Activated T-cell treated with anti-CD3 and anti-CD28 coated beads, Interleukin-2, amount 50 U/mL, for 24 hours (primary cell): ENCODE measurements around the gene SH2B2.

Experiments used
- DNase-seq: peaks from one replicate; pipeline ENCODE4 v3.0.0-alpha.2; 2020
- H3K27ac Mint-ChIP-seq: 2 replicates; pipeline ENCODE4 v1.8.0; 2020; ENCODE audit warnings: mild to moderate bottlenecking, mixed read lengths
- H3K27me3 Mint-ChIP-seq: 2 replicates; pipeline ENCODE4 v1.8.0; 2020; ENCODE audit warnings: mixed read lengths
- H3K36me3 Mint-ChIP-seq: 2 replicates; pipeline ENCODE4 v1.8.0; 2020; ENCODE audit warnings: low read depth, mixed read lengths
- H3K4me1 Mint-ChIP-seq: 2 replicates; pipeline ENCODE4 v1.8.0; 2020; ENCODE audit warnings: low read depth, mixed read lengths
- H3K4me3 Mint-ChIP-seq: 2 replicates; pipeline ENCODE4 v1.8.0; 2020; ENCODE audit warnings: mild to moderate bottlenecking, moderate library complexity, mixed read lengths
- H3K9me3 Mint-ChIP-seq: 2 replicates; pipeline ENCODE4 v1.8.0; 2020; ENCODE audit warnings: mixed read lengths

Gene SH2B2

DNA sequence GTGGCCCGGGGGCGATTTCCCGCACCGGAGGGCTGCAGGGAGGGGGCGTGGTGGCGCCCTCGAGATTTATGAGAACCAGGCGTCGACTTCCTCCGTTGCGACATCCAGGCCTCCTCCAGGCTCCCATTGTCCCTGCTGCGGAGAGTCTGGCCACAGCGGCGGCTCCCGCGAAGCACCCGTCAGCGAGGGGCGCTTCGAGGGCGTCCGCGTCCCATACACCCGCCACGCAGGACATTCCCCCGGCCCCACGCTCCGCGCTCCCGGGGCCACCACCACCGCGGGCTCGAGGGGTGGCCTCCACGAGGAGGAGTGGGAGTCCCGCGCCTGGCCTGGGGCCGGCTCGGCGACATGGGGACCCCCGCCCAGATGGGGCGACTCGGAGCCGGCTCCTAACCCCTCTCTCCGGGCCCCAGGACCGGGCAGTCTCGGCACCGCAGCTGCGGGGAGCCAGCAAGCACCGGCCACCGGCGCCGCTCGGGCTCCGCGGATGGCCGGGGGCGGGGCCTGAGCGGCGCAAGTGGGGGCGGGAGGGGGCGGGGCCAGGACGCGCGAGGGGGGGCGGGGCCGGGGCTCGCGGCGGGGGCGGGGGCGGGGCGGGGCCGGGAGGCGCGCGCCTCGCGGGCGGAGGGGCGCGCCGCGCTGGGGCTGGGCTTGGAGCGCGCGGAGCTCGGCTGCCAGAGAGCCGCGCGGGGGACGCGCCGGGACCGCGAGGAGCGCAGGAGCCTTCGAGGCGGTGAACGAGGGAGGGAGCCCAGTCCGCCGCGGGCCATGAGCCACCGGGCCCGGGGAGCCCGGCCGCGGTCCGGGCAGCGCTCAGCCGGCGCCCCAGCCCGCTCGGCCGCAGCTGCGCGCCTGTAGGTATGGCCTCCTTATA lies at the start of gene SH2B2:
Gene SH2B2 (plus strand): TSS at position 632 of the 874 bp plus-strand sequence. CDS start 13,683 bp downstream, outside the sequence.
- H3K4me3 Mint-ChIP-seq, result peak within 1 kb of the TSS; percentile 59
- H3K27ac Mint-ChIP-seq, result no peak within 1 kb of the TSS
- peak; percentile 78 for DNase-seq
- H3K4me1 Mint-ChIP-seq, result peaks cover 31% of the 10 kb centered on the region
- H3K9me3 Mint-ChIP-seq, result no peaks in the 10 kb centered on the region
- H3K36me3 Mint-ChIP-seq, result no peaks in the 10 kb centered on the region
- H3K27me3 Mint-ChIP-seq, result peaks cover 15% of the 10 kb centered on the region

DNA sequence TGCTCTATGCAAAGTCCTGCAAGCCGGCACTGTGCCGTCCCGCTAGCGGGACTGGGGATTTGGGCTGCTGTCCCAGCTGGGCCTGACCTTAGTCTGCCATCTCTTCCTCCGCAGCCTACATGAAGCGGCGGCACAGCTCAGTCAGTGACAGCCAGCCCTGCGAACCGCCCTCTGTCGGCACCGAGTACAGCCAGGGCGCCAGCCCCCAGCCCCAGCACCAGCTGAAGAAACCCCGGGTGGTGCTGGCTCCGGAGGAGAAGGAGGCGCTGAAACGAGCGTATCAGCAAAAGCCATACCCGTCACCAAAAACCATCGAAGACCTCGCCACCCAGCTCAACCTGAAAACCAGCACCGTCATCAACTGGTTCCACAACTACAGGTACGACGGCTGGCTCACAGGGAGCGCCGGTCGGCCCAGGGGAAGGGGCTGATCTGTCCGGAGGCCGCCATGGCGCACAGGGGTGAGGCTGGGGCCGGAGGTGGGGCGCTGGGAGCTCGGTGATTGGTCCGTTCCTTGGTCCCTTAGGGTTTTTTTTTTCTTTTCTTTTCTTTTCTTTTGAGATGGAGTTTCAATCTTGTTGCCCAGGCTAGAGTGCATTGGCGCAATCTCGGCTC lies 47.4 kb upstream of the SH2B2 start:
- H3K4me3 Mint-ChIP-seq, result no peak overlapping the region
- H3K36me3 Mint-ChIP-seq, result peaks cover 61% of the 10 kb centered on the region
- no peak overlapping the region for H3K27ac Mint-ChIP-seq
- H3K4me1 Mint-ChIP-seq, result no peaks in the 10 kb centered on the region
- DNase-seq, result no peak
- H3K9me3 Mint-ChIP-seq, result no peaks in the 10 kb centered on the region
- no peaks in the 10 kb centered on the region for H3K27me3 Mint-ChIP-seq

DNA sequence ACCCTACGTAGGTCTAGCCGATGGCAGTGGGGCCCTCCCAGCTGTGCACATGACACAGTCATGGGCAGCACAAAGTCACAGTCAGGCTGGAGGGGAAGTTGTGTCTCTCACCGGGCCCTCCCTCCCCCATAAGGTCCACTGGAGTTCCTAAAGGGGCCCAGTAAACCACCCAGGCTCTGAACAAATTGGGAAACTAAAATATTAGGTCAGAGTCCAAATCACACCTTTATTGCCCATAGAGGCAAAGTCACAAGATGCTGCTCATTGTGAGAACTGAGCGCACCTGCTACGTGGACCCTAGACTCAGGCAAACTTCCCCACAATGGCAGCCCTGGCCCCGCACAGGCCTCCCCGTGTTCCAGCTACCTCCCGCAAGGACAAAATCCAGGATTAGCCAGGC lies 45.2 kb upstream of the SH2B2 start:
- no peak overlapping the region for H3K27ac Mint-ChIP-seq
- peaks cover 49% of the 10 kb centered on the region for H3K36me3 Mint-ChIP-seq
- no peaks in the 10 kb centered on the region for H3K4me1 Mint-ChIP-seq
- no peak overlapping the region for H3K4me3 Mint-ChIP-seq
- no peaks in the 10 kb centered on the region for H3K27me3 Mint-ChIP-seq
- DNase-seq, result no peak
- no peaks in the 10 kb centered on the region for H3K9me3 Mint-ChIP-seq

- Mint-ChIP-seq H3K9me3 (no peaks in the 10 kb centered on the region), H3K27ac (no peak overlapping the region), H3K36me3 (peaks cover 38% of the 10 kb centered on the region), H3K27me3 (no peaks in the 10 kb centered on the region), H3K4me1 (no peaks in the 10 kb centered on the region), H3K4me3 (no peak overlapping the region)
- DNase-seq, result no peak
Measured at GRCh38 chr7:102244601-102245000, 42.1 kb upstream of the SH2B2 start.

DNA sequence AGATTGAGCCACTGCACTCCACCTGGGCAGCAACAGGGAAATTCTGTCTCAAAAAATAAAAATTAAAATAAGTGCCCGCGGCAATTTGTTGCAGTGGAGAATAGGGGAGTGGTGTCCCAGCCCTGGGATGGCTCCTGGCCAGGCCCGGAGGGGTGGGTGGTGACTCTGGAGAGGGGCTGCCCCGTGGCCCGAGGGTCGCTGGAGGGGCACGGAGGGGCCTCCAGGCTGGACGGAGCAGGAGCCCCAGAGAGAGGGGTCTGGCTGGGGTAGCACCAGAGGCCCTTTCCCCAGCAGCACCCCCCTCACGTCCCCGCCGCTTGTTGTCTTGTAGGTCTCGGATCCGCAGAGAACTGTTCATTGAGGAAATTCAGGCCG lies 38.6 kb upstream of the SH2B2 start:
- Mint-ChIP-seq H3K9me3 (no peaks in the 10 kb centered on the region), H3K27me3 (no peaks in the 10 kb centered on the region), H3K36me3 (peaks cover 29% of the 10 kb centered on the region), H3K27ac (no peak overlapping the region), H3K4me1 (no peaks in the 10 kb centered on the region), H3K4me3 (no peak overlapping the region)
- DNase-seq, result no peak

- H3K27ac Mint-ChIP-seq, result no peak overlapping the region
- H3K36me3 Mint-ChIP-seq, result peaks cover 26% of the 10 kb centered on the region
- H3K27me3 Mint-ChIP-seq, result no peaks in the 10 kb centered on the region
- no peak for DNase-seq
- no peaks in the 10 kb centered on the region for H3K9me3 Mint-ChIP-seq
- no peaks in the 10 kb centered on the region for H3K4me1 Mint-ChIP-seq
- no peak overlapping the region for H3K4me3 Mint-ChIP-seq
Measured at GRCh38 chr7:102248456-102249395, 37.9 kb upstream of the SH2B2 start.

DNA sequence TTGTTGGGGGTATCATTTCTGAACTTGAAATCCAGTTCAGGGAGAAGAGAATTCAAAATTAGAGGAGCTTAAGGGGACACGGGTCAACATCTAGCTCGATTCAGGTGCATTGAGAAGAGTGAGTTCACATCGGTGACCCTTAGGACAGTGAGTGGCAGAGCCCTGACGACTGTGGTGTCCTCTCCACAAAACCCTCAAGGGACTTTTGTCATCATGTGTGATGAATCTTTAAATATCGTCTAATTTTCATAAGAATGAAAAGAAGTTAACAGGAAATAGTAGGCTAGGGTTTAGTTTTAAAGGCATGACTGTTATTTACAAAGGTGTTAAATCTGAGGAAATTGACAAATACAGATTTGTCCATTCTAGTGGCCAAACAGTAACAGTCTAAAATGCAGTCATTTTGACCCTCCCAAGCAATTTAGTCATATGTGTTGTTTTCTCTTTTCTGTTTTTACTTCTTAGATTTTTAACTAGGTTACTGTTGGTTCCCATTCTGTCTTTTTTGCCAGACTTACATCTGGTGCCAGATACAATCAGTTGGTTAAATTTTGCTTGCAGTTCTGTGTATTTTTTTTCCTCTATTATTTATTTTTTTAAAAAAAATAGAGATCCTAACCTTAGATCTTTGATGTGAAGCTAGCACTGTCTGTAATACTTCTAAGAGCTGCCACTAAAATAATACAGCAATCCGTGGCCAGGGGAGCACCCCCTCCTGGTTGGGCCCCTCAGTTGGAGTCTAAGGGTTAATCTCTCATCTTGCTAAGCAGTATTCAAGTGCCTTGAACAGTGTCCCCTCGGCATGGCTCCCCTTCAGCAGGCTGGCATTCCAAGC lies 34.9 kb upstream of the SH2B2 start:
- DNase-seq, result no peak
- H3K36me3 Mint-ChIP-seq, result peaks cover 20% of the 10 kb centered on the region
- no peak overlapping the region for H3K27ac Mint-ChIP-seq
- no peaks in the 10 kb centered on the region for H3K27me3 Mint-ChIP-seq
- H3K4me1 Mint-ChIP-seq, result no peaks in the 10 kb centered on the region
- H3K4me3 Mint-ChIP-seq, result no peak overlapping the region
- H3K9me3 Mint-ChIP-seq, result no peaks in the 10 kb centered on the region

DNA sequence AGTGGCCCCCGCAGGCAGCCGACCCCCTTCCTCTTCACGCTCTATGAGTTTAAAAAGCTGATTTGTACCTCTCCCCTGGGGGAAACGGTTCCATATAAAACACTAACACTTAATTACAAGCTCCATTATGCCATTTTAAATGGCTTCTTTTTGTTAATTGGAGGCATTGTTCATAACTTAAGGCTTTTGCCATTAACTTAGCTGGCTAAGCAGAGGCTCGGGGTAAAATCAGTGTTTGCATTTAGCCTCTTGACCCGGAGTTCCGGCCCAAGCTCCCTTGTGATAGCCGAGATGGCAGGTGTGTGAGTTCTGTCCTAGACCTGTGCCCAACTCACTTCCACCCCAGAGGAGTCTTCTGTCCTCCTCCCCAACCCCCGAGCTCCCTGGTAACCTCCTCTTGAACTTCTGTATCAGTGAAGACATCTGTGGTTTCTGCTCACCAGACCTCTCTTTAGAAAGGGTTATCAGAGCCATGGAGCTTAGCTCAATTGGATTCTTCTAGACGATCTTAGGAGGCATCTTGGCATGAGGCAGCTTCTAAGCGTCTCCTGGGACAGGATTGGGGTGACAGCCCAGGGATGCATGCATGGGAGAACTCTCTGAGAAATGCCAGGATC lies 34.2 kb upstream of the SH2B2 start:
- DNase-seq, result no peak
- Mint-ChIP-seq H3K4me3 (no peak overlapping the region), H3K9me3 (no peaks in the 10 kb centered on the region), H3K4me1 (no peaks in the 10 kb centered on the region), H3K36me3 (peaks cover 14% of the 10 kb centered on the region), H3K27me3 (no peaks in the 10 kb centered on the region), H3K27ac (no peak overlapping the region)

DNA sequence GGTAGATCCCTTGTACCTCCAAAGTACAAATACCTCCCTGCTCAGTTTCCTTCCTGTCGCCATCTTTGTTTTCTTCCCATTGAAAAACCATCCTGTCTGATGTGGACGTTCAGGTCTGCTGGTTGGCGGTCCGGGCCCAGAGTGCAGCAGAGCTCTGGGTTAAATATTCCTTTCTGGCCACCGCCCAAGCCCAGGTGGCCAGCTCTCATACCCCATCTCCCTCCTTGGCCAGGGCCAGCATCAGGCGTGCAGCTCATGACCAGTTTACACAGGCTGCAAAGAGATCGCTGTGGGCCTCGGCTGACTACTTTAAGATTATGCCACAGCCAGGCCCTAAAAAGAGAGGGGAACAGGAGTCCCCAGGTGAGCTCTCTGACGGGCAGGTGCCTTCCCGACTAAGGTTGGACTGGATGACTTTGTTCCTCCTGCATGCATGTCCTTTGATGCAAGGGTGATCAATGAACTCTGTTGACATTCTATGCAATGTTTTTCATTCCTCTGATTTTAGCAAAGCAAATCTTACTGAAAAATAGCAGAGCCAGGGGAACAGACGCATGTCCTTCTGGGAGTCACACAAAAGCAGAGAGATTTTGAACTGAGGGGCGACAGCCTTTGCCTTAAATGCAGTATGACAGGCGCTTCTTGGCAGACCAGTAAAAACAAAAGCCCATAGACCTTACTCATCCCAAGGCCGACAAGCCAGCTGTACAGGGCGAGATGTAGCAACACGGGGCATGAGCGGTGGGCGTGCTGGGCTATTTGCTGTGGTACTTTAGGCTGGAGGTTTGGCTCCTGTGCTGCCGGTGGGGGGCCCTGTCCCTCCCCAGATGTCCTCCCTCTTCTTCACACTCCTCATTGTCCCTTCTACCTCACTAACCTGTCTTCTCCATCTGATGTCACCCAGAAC lies 33.3 kb upstream of the SH2B2 start:
- Mint-ChIP-seq H3K36me3 (peaks cover 13% of the 10 kb centered on the region), H3K4me3 (no peak overlapping the region), H3K27me3 (no peaks in the 10 kb centered on the region), H3K9me3 (no peaks in the 10 kb centered on the region), H3K4me1 (no peaks in the 10 kb centered on the region), H3K27ac (no peak overlapping the region)
- no peak for DNase-seq

GRCh38 chr7:102253973-102254370 lies 32.7 kb upstream of the SH2B2 start:
- Mint-ChIP-seq H3K9me3 (no peaks in the 10 kb centered on the region), H3K27me3 (no peaks in the 10 kb centered on the region), H3K27ac (no peak overlapping the region), H3K4me3 (no peak overlapping the region), H3K4me1 (no peaks in the 10 kb centered on the region), H3K36me3 (peaks cover 13% of the 10 kb centered on the region)
- no peak for DNase-seq

DNA sequence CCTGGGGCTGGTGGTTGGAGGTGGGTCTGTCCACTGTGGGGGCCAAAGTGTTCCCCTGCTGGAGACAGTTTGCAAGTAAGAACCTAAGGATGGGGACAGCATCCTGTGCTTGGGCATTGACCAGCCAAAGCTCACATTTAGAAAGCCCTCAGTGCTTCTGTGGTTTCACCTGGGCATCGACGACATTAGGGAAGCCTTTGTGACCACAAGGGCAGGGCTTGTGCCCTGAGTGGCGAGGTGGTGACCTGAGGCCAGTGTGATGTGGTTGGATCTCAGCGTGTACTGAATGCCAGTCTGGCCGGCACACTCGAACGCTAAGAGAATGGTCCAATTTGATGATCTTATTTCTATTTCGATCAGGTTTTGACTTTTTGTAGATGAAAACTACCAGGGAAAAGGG lies 32.1 kb upstream of the SH2B2 start:
- Mint-ChIP-seq H3K9me3 (no peaks in the 10 kb centered on the region), H3K4me3 (no peak overlapping the region), H3K36me3 (peaks cover 10% of the 10 kb centered on the region), H3K27me3 (no peaks in the 10 kb centered on the region), H3K4me1 (no peaks in the 10 kb centered on the region), H3K27ac (no peak overlapping the region)
- DNase-seq, result no peak

DNA sequence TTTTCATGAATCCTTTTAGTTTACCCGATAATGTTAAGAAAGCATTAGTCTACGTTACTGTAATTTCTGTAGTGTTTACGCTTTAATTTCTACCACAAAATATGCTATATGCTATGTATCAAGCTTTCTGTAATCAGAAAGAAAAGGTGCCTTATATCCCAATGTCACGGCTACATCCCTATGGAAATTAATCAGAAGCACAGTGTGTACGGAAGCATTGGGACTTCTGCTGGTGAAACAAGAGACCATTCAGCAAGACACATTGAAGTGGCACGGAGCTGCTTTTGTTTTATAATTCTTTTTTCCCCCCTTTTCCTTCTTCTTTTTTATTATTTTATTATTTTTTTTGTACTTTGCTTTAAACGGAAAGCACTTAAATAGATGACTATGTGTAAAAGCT lies 31.2 kb upstream of the SH2B2 start:
- H3K4me1 Mint-ChIP-seq, result no peaks in the 10 kb centered on the region
- H3K4me3 Mint-ChIP-seq, result no peak overlapping the region
- no peak overlapping the region for H3K27ac Mint-ChIP-seq
- peaks cover 1% of the 10 kb centered on the region for H3K36me3 Mint-ChIP-seq
- H3K27me3 Mint-ChIP-seq, result no peaks in the 10 kb centered on the region
- H3K9me3 Mint-ChIP-seq, result no peaks in the 10 kb centered on the region
- no peak for DNase-seq

GRCh38 chr7:102255916-102256315 lies 30.8 kb upstream of the SH2B2 start:
- H3K4me3 Mint-ChIP-seq, result no peak overlapping the region
- H3K36me3 Mint-ChIP-seq, result no peaks in the 10 kb centered on the region
- H3K9me3 Mint-ChIP-seq, result no peaks in the 10 kb centered on the region
- no peaks in the 10 kb centered on the region for H3K27me3 Mint-ChIP-seq
- H3K27ac Mint-ChIP-seq, result no peak overlapping the region
- no peaks in the 10 kb centered on the region for H3K4me1 Mint-ChIP-seq
- no peak for DNase-seq
